Measurements from ENCODE around the gene ANKS1A. TPM values are rescaled to one million over a fixed set of nuclear protein-coding genes. Genes with fewer than 3 reads are reported as not detected.
"Not testable (repeated sequence)": the region's sequence is repeated elsewhere in the genome, so short reads cannot be mapped to it uniquely, and the experiment has no call there.

Gene ANKS1A
- total RNA-seq, 2 experiments from 2014 or later = 7.4 to 9.1 TPM

DNA sequence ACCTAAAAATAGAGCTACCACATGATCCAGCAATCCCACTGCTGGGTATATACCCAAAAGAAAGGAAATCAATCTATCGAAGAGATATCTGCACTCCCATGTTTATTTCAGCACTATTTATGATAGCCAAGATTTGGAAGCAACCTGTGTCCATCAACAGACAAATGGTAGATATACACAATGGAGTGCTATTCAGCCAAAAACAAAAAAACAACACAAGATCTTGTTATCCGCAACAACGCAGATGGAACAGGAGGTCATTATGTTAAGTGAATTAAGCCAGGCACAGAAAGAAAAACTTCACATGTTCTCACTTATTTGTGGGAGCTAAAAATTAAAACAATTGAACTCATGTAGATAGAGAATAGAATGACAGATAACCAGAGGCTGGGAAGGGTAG lies 249.1 kb downstream of the ANKS1A start:
- H3K9me3 Mint-ChIP-seq (ENCODE audit: low read depth); DNase-seq; POLR2A ChIA-PET; H3K36me3 Mint-ChIP-seq (ENCODE audit: low read depth); ATAC-seq; H3K4me3 Mint-ChIP-seq; intact Hi-C loops (cut with DNase I, micrococcal nuclease); H3K27ac Mint-ChIP-seq: not testable (repeated sequence)
- Mint-ChIP-seq H3K27me3 (peaks cover 18% of the 10 kb centered on the region), H3K4me1 (peaks cover 13% of the 10 kb centered on the region)
- CTCF ChIA-PET = interaction anchor here (1.1 to 2.8 kb wide), 4 partner anchors 8 to 152 kb away, joined by 3 to 56 read pairs (median 12); no protein-coding TSS in a partner anchor

GRCh38 chr6:35139470-35139869 lies 250.4 kb downstream of the ANKS1A start:
- CTCF ChIA-PET = interaction anchor here (0.5 to 2.8 kb wide), 48 partner anchors 7 to 1084 kb away, joined by 3 to 56 read pairs (median 4); partner anchors contain the start of gene ZNF76
- ATAC-seq = no peak
- H3K4me3 Mint-ChIP-seq = no peak overlapping the region
- no peak overlapping the region for H3K27ac Mint-ChIP-seq
- peaks cover 18% of the 10 kb centered on the region for H3K27me3 Mint-ChIP-seq
- H3K9me3 Mint-ChIP-seq (ENCODE audit: low read depth) = no peaks in the 10 kb centered on the region
- peaks cover 13% of the 10 kb centered on the region for H3K4me1 Mint-ChIP-seq
- no peak for DNase-seq
- intact Hi-C loops (cut with DNase I, micrococcal nuclease) = no loop called here
- POLR2A ChIA-PET = no interaction called here
- no peaks in the 10 kb centered on the region for H3K36me3 Mint-ChIP-seq (ENCODE audit: low read depth)

DNA sequence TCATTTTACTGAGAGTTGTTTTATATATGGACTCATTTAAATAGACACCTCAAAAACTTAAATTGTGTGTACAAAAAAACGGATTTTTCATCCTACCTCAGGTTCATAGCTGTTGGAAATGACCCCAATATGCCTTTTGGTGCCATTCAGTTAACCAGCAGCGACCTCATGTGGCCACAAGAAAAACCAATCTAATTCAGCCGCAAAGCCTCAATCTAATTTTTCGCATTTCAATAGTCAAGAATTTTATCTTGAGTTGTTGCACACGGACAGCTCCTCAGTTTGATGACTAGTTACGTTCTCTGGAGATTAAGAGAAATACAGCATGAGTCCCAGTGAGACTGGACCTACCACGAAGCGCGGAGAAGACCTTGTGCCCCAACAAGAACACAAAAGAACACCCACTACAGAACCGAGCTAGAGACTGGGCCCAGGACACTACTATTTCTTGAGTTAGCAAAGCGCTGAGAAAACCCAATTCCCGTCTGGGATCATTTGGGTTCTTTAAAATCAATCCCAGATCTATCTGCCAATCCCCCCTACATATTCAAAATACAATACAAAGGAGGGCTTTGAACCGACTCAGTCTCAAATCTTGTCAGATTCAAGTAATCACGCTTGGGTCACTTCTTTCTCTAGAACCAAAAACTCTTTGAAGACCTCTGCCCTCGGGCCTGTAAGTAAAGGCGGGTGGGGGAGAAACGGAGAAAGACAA lies 251.0 kb downstream of the ANKS1A start:
- Mint-ChIP-seq H3K4me1 (peaks cover 13% of the 10 kb centered on the region), H3K27me3 (peaks cover 18% of the 10 kb centered on the region), H3K36me3 (ENCODE audit: low read depth) (no peaks in the 10 kb centered on the region), H3K27ac (no peak overlapping the region), H3K9me3 (ENCODE audit: low read depth) (no peaks in the 10 kb centered on the region), H3K4me3 (no peak overlapping the region)
- ATAC-seq (peak; percentile 39), DNase-seq (peak; percentile 70)
- POLR2A ChIA-PET = no interaction called here
- intact Hi-C loops (cut with DNase I, micrococcal nuclease) = loop anchor here (1.0 to 10.0 kb wide), 5 partner anchors 154 to 678 kb away; partner anchors contain the start of gene SNRPC (in 1 of the 2)
- CTCF ChIA-PET = interaction anchor here (0.5 to 2.8 kb wide), 45 partner anchors 8 to 1085 kb away, joined by 3 to 56 read pairs (median 4); partner anchors contain the start of gene ZNF76

GRCh38 chr6:35140639-35141006 lies 251.6 kb downstream of the ANKS1A start:
- ChIA-PET CTCF (interaction anchor here (0.7 to 2.8 kb wide), 25 partner anchors 8 to 681 kb away, joined by 3 to 56 read pairs (median 7); partner anchors contain the start of gene ZNF76), POLR2A (no interaction called here)
- Mint-ChIP-seq H3K4me1 (peaks cover 13% of the 10 kb centered on the region), H3K4me3 (no peak overlapping the region), H3K27me3 (peaks cover 18% of the 10 kb centered on the region), H3K27ac (no peak overlapping the region), H3K9me3 (ENCODE audit: low read depth) (no peaks in the 10 kb centered on the region), H3K36me3 (ENCODE audit: low read depth) (no peaks in the 10 kb centered on the region)
- ATAC-seq (no peak), DNase-seq (no peak)
- intact Hi-C loops (cut with DNase I, micrococcal nuclease) = loop anchor here (1.0 to 10.0 kb wide), 5 partner anchors 154 to 678 kb away; partner anchors contain the start of gene SNRPC (in 1 of the 2)

Other genes starting within 250 kb of the ANKS1A start
- 10 to 100 TPM; 56.2 to 66.9 TPM for gene ILRUN, start 192.5 kb upstream of the ANKS1A start, total RNA-seq
- 100 to 1,000 TPM; 159 to 268 TPM for gene SNRPC, start 131.8 kb upstream of the ANKS1A start, total RNA-seq
- 10 to 100 TPM; 17.0 to 21.0 TPM for gene BLTP3A, start 97.2 kb upstream of the ANKS1A start, total RNA-seq
- 10 to 100 TPM; 28.7 to 32.3 TPM for gene TAF11, start 1.2 kb upstream of the ANKS1A start, total RNA-seq

Measured in activated CD4-positive, alpha-beta T cell treated with anti-CD3 and anti-CD28 coated beads for 36 hours (primary cell).